Muscle of back (tissue), 11 donors: ENCODE results near the gene MFAP4. TPM values are rescaled to one million over a fixed set of nuclear protein-coding genes. Genes with fewer than 3 reads are reported as not detected.

Experiments used
- DNase-seq, 3 donors: peaks; one replicate each; pipeline versions ENCODE4 v3.0.0 to v3.0.0-alpha.2; 2013
- polyA plus RNA-seq, 10 donors: library from polyadenylated mRNA; unstranded; fragments of 120-200 nt; gene quantifications; one replicate each; pipeline ENCODE4 v1.2.1, GENCODE V29; 2013; ENCODE audit not compliant: insufficient read length in 10 of 10

Gene MFAP4
- polyA plus RNA-seq, 10 donors, result 247 to 372 (median 275) TPM

GRCh38 chr17:19388791-19389785 is 2.1 kb upstream of the MFAP4 start:
- DNase-seq, result peak in 1 of 3 donors; percentile 47

- peak in 2 of 3 donors; percentile 87 to 89 for DNase-seq
These were observed 1.0 kb upstream of the MFAP4 start for GRCh38 chr17:19387921-19388521.

GRCh38 chr17:19386051-19386929 is 700 bp downstream of the MFAP4 start:
- DNase-seq, result peak in 2 of 3 donors; percentile 73 to 86

- peak in 1 of 3 donors; percentile 26 for DNase-seq
These were observed 1.4 kb downstream of the MFAP4 start for GRCh38 chr17:19385521-19385983.

GRCh38 chr17:19384723-19385391 is 2.1 kb downstream of the MFAP4 start:
- peak; percentile 87 to 93 (median 91) for DNase-seq

GRCh38 chr17:19383681-19384470 is 3.1 kb downstream of the MFAP4 start:
- peak in 1 of 3 donors; percentile 75 for DNase-seq

GRCh38 chr17:19382531-19383444 is 4.2 kb downstream of the MFAP4 start:
- DNase-seq, result no peak

GRCh38 chr17:19381741-19382444 is 5.1 kb downstream of the MFAP4 start:
- no peak for DNase-seq

GRCh38 chr17:19381361-19381740 is 5.6 kb downstream of the MFAP4 start:
- no peak for DNase-seq

- DNase-seq, result peak in 1 of 3 donors; percentile 29
These were observed 6.3 kb downstream of the MFAP4 start for GRCh38 chr17:19380481-19381301.

- DNase-seq, result no peak
These were observed 7.5 kb downstream of the MFAP4 start for GRCh38 chr17:19379361-19380065.

GRCh38 chr17:19378416-19379360 is 8.3 kb downstream of the MFAP4 start, which contains the start of gene MAPK7:
TSS of gene MAPK7 (plus strand) at chr17:19378498. CDS start at chr17:19378901, 403 bp downstream.
- DNase-seq, result no peak

GRCh38 chr17:19377602-19378415 is 9.2 kb downstream of the MFAP4 start:
- peak; percentile 99 to 100 (median 99) for DNase-seq

- DNase-seq, result no peak
These were observed 10.2 kb downstream of the MFAP4 start for GRCh38 chr17:19376811-19377210.

- no peak for DNase-seq
These were observed 11.3 kb downstream of the MFAP4 start for GRCh38 chr17:19375732-19376131.
